Stimulated activated CD8-positive, alpha-beta memory T cell treated with anti-CD3 and anti-CD28 coated beads, Interleukin-7, amount 100 ng/mL, for 24 hours (primary cell): ENCODE data around the gene OR4C15.

ENCODE experiments used
- DNase-seq: peaks from one replicate; pipeline ENCODE4 v3.0.0-alpha.2; 2020; ENCODE audit warnings: low read depth

The OR4C15 gene

GRCh38 chr11:55554169-55554568, at the start of gene OR4C15:
Gene OR4C15 (plus strand): TSS chr11:55554469. CDS start chr11:55554469, 0 bp downstream.
- no peak for DNase-seq

GRCh38 chr11:55571828-55572227, 17.6 kb downstream of the OR4C15 start, which contains the start of gene OR4C16:
Gene OR4C16 (plus strand): TSS chr11:55572128. CDS start chr11:55572128, 0 bp downstream.
- no peak for DNase-seq

GRCh38 chr11:55572548-55572947, 18.3 kb downstream of the OR4C15 start:
- DNase-seq: no peak
